IMR-90 (cell line): ENCODE results near the gene FRK. TPM values are rescaled to one million over a fixed set of nuclear protein-coding genes. Genes with fewer than 3 reads are reported as not detected.

ENCODE experiments used
- ATAC-seq: fragments of 200-7000 bp; cut with Tn5 transposase; 2 replicates; pipeline ENCODE4 v1.9.1; 2020; ENCODE audit warnings: low read depth, mild to moderate bottlenecking, moderate library complexity
- BruUV-seq: library from RNA; stranded (reverse); fragments of 400-500 nt; replicated peaks from 2 replicates; lab custom pipeline; 2021; lab: Mats Ljungman, UMichigan
- CTCF ChIA-PET: fragments of 300-600 bp; formaldehyde crosslinking; extraction: SDS; loops from one replicate; lab custom pipeline; 2021; ENCODE audit warnings: antibody characterized with exemption; lab: Yijun Ruan, JAX
- POLR2A ChIA-PET: fragments of 300-600 bp; sonication (Branson Sonifier 250); formaldehyde crosslinking; loops from one replicate; lab custom pipeline; 2022; ENCODE audit warnings: antibody characterized with exemption; ENCODE audit not compliant: unreplicated experiment; lab: Charles Lee
- DNase-seq: peaks from one replicate; pipeline ENCODE4 v3.0.0; 2013
- H2AFZ ChIP-seq: replicated peaks from 2 replicates; pipeline ENCODE3; 2013; ENCODE audit warnings: low read length, mild to moderate bottlenecking; ENCODE audit not compliant: poor library complexity
- H2AK5ac ChIP-seq: 2 replicates; pipeline ENCODE4 v1.6.1; 2013; ENCODE audit warnings: low read depth, low read length, inconsistent platforms
- H2AK9ac ChIP-seq: replicated peaks from 2 replicates; pipeline ENCODE3; 2013; ENCODE audit warnings: mild to moderate bottlenecking, low read depth, low read length, moderate library complexity; ENCODE audit not compliant: poor library complexity
- H2BK120ac ChIP-seq: 2 replicates; pipeline ENCODE4 v1.6.1; 2013; ENCODE audit warnings: low read depth, low read length, inconsistent platforms
- H2BK15ac ChIP-seq: 3 replicates; pipeline ENCODE4 v1.6.1; 2013; ENCODE audit warnings: low read depth, low read length, inconsistent platforms
- H2BK20ac ChIP-seq: 2 replicates; pipeline ENCODE4 v1.6.1; 2013; ENCODE audit warnings: low read depth, mild to moderate bottlenecking, inconsistent platforms, low read length, moderate library complexity
- H2BK5ac ChIP-seq: 2 replicates; pipeline ENCODE4 v1.6.1; 2013; ENCODE audit warnings: mild to moderate bottlenecking, low read depth, low read length, inconsistent platforms; ENCODE audit not compliant: poor library complexity, severe bottlenecking
- H3K14ac ChIP-seq: replicated peaks from 2 replicates; pipeline ENCODE4 v1.6.1; 2013; ENCODE audit warnings: low read depth, low read length, inconsistent platforms
- H3K18ac ChIP-seq: 2 replicates; pipeline ENCODE4 v1.6.1; 2013; ENCODE audit warnings: low read depth, low read length, control low read depth
- H3K23ac ChIP-seq: 2 replicates; pipeline ENCODE4 v1.6.1; 2013; ENCODE audit warnings: low read depth, low read length, inconsistent platforms
- H3K27ac ChIP-seq: 2 replicates; pipeline ENCODE4 v1.5.1; 2013; ENCODE audit warnings: mild to moderate bottlenecking, control low read depth, low read length; ENCODE audit not compliant: insufficient read depth
- H3K27me3 ChIP-seq: 2 replicates; pipeline ENCODE4 v1.6.1; 2013; ENCODE audit warnings: low read length; ENCODE audit not compliant: control insufficient read depth, insufficient read depth
- H3K36me3 ChIP-seq: 2 replicates; pipeline ENCODE4 v1.6.1; 2013; ENCODE audit warnings: low read length, mixed read lengths; ENCODE audit not compliant: control insufficient read depth, insufficient read depth
- H3K4ac ChIP-seq: 2 replicates; pipeline ENCODE4 v1.6.1; 2013; ENCODE audit warnings: low read depth, low read length, inconsistent platforms
- H3K4me1 ChIP-seq: 2 replicates; pipeline ENCODE4 v1.6.1; 2013; ENCODE audit warnings: low read length, mixed read lengths; ENCODE audit not compliant: control insufficient read depth, insufficient read depth
- H3K4me2 ChIP-seq: 2 replicates; pipeline ENCODE4 v1.6.1; 2013; ENCODE audit warnings: low read depth, mild to moderate bottlenecking, control low read depth, low read length, moderate library complexity
- H3K4me3 ChIP-seq: 2 replicates; pipeline ENCODE4 v1.5.1; 2013; ENCODE audit warnings: low read depth, mild to moderate bottlenecking, control low read depth, low read length, moderate library complexity; ENCODE audit not compliant: insufficient read depth
- H3K56ac ChIP-seq: 2 replicates; pipeline ENCODE4 v1.6.1; 2013; ENCODE audit warnings: low read length, inconsistent platforms; ENCODE audit not compliant: insufficient read depth; ENCODE audit errors: extremely low read depth
- H3K79me1 ChIP-seq, 2 experiments: 2 replicates each; pipeline ENCODE4 v1.6.1; 2013; ENCODE audit warnings: low read length in 2 of 2, inconsistent platforms in 1 of 2, low read depth in 1 of 2
- H3K9ac ChIP-seq: 2 replicates; pipeline ENCODE4 v1.6.1; 2013; ENCODE audit warnings: low read depth, low read length, control low read depth
- H3K9me1 ChIP-seq: 2 replicates; pipeline ENCODE4 v1.6.1; 2013; ENCODE audit warnings: low read length, inconsistent platforms; ENCODE audit not compliant: insufficient read depth
- H3K9me3 ChIP-seq: 2 replicates; pipeline ENCODE4 v1.6.1; 2013; ENCODE audit warnings: low read length; ENCODE audit not compliant: control insufficient read depth, insufficient read depth
- H4K20me1 ChIP-seq: 2 replicates; pipeline ENCODE4 v1.6.1; 2013; ENCODE audit warnings: low read length, inconsistent platforms; ENCODE audit not compliant: insufficient read depth
- H4K5ac ChIP-seq: 2 replicates; pipeline ENCODE4 v1.6.1; 2013; ENCODE audit warnings: mild to moderate bottlenecking, low read depth, low read length, control low read depth
- H4K8ac ChIP-seq, 2 experiments: 2 replicates each; pipeline ENCODE4 v1.6.1; 2013; ENCODE audit warnings: low read depth in 2 of 2, low read length in 2 of 2, control low read depth in 1 of 2, inconsistent platforms in 1 of 2
- H4K91ac ChIP-seq: 2 replicates; pipeline ENCODE4 v1.6.1; 2013; ENCODE audit warnings: low read depth, low read length, inconsistent platforms; ENCODE audit not compliant: insufficient read depth
- BHLHE40 ChIP-seq: fragments of 150-350 bp; IDR thresholded peaks from 2 replicates; pipeline ENCODE4 v1.6.1; 2016; ENCODE audit warnings: mild to moderate bottlenecking, low read depth, low read length
- CEBPB ChIP-seq: IDR thresholded peaks from 2 replicates; pipeline ENCODE4 v1.6.1; 2012; ENCODE audit warnings: low read depth, low read length, improper control_type of control experiment
- CHD1 ChIP-seq: IDR thresholded peaks from 2 replicates; pipeline ENCODE4 v1.6.1; 2012; ENCODE audit warnings: low read depth, low read length, improper control_type of control experiment
- ELK1 ChIP-seq: fragments of 150-350 bp; IDR thresholded peaks from 2 replicates; pipeline ENCODE4 v1.6.1; 2016; ENCODE audit warnings: low read depth, mild to moderate bottlenecking, low read length, moderate library complexity, borderline replicate concordance
- MAFK ChIP-seq: IDR thresholded peaks from 2 replicates; pipeline ENCODE4 v1.6.1; 2012; ENCODE audit warnings: low read depth, low read length, improper control_type of control experiment
- MAZ ChIP-seq: IDR thresholded peaks from 2 replicates; pipeline ENCODE4 v1.6.1; 2012; ENCODE audit warnings: low read depth, mild to moderate bottlenecking, low read length, improper control_type of control experiment, moderate library complexity, borderline replicate concordance
- MXI1 ChIP-seq: IDR thresholded peaks from 2 replicates; pipeline ENCODE4 v1.6.1; 2012; ENCODE audit warnings: low read depth, mild to moderate bottlenecking, low read length, moderate library complexity, borderline replicate concordance
- NFE2L2 ChIP-seq: fragments of 150-350 bp; IDR thresholded peaks from 2 replicates; pipeline ENCODE4 v1.6.1; 2016; ENCODE audit warnings: low read depth, mild to moderate bottlenecking, low read length
- POLR2A ChIP-seq: IDR thresholded peaks from 2 replicates; pipeline ENCODE4 v1.6.1; 2012; ENCODE audit warnings: mild to moderate bottlenecking, low read depth, low read length
- RAD21 ChIP-seq: IDR thresholded peaks from 2 replicates; pipeline ENCODE4 v1.6.1; 2012; ENCODE audit warnings: low read length, improper control_type of control experiment
- RCOR1 ChIP-seq: IDR thresholded peaks from 2 replicates; pipeline ENCODE4 v1.6.1; 2012; ENCODE audit warnings: mild to moderate bottlenecking, low read length, improper control_type of control experiment; ENCODE audit not compliant: insufficient replicate concordance
- RFX5 ChIP-seq: IDR thresholded peaks from 2 replicates; pipeline ENCODE4 v1.8.0; 2012; ENCODE audit warnings: low read depth, mild to moderate bottlenecking, low read length, moderate library complexity
- USF2 ChIP-seq: fragments of 150-350 bp; IDR thresholded peaks from 2 replicates; pipeline ENCODE4 v1.6.1; 2017; ENCODE audit warnings: mild to moderate bottlenecking, antibody characterized with exemption, low read length, low read depth
- WGBS, 2 experiments: methylation state at CpG; one replicate each; pipeline versions ENCODE4 v1.1.5 to v1.1.7; 2013; ENCODE audit warnings: missing lambda C conversion rate in 2 of 2; ENCODE audit not compliant: insufficient read length in 1 of 2; ENCODE audit errors: extremely low coverage in 2 of 2; 5-methylcytosine and 5-hydroxymethylcytosine counted together
- dilution Hi-C: fragments of 300-500 bp; cut with HindIII; formaldehyde crosslinking; loops from one replicate; pipeline ENCODE4 v1.14.3; 2018; ENCODE audit warnings: low sequenced_read_pairs; ENCODE audit not compliant: unreplicated experiment
- in situ Hi-C: fragments of 300-500 bp; cut with MboI; formaldehyde crosslinking; loops from 3 replicates; pipeline ENCODE4 v1.14.3; 2019; ENCODE audit warnings: low sequenced_read_pairs, inconsistent platforms, mixed read lengths
- intact Hi-C: fragments of 100-400 bp; cut with micrococcal nuclease; formaldehyde crosslinking; loops from 2 replicates; pipeline ENCODE4 v1.10.0; 2022
- polyA plus RNA-seq, 3 experiments: library from polyadenylated mRNA; depleted of rRNA; stranded (reverse); fragments of >200 nt; gene quantifications; 2 replicates each; pipeline ENCODE4 v1.2.3, GENCODE V29; 2012; ENCODE audit warnings: low replicate concordance in 1 of 3
- total RNA-seq: library from RNA; depleted of rRNA; stranded (reverse); fragments of >200 nt; gene quantifications from 2 replicates; pipeline ENCODE4 v1.2.3, GENCODE V29; 2012

FRK gene
- total and polyA plus RNA-seq, 2 of the 4 experiments (the other 2 are of a cell fraction) = under 0.01 to 0.02 TPM

- Histone ChIP-seq H2AK9ac (no peak overlapping the region), H4K5ac (no peak overlapping the region), H3K9me1 (no peaks in the 10 kb centered on the region), H4K91ac (no peak overlapping the region), H2AFZ (no peak overlapping the region), H3K9ac (no peak overlapping the region), H3K14ac (no peak overlapping the region), H2BK120ac (no peak overlapping the region), H2BK5ac (no peak overlapping the region), H3K18ac (no peak overlapping the region), H4K20me1 (no peaks in the 10 kb centered on the region), H3K4me1 (no peaks in the 10 kb centered on the region), H3K4ac (no peak overlapping the region), H3K79me1 (no peaks in the 10 kb centered on the region), H4K8ac (no peak overlapping the region), H3K56ac (no peak overlapping the region), H3K23ac (no peak overlapping the region), H2BK20ac (no peak overlapping the region), H3K27me3 (no peaks in the 10 kb centered on the region), H2AK5ac (no peak overlapping the region), H3K4me3 (no peak overlapping the region), H3K4me2 (no peak overlapping the region), H3K27ac (no peak overlapping the region), H3K36me3 (no peaks in the 10 kb centered on the region), H3K9me3 (no peaks in the 10 kb centered on the region), H2BK15ac (no peak overlapping the region)
- ChIA-PET POLR2A (no interaction called here), CTCF (no interaction called here)
- DNase-seq (no peak), ATAC-seq (no peak)
- TF ChIP-seq MAFK = no peak
- no peak for TF ChIP-seq USF2
- no peak for TF ChIP-seq MAZ
- TF ChIP-seq CEBPB = no peak
- TF ChIP-seq BHLHE40 = no peak
- TF ChIP-seq POLR2A = no peak
- no peak for TF ChIP-seq RCOR1
- TF ChIP-seq RFX5 = no peak
- TF ChIP-seq NFE2L2 = no peak
- no peak for TF ChIP-seq MXI1
- TF ChIP-seq ELK1 = no peak
- TF ChIP-seq RAD21 = no peak
- no peak for TF ChIP-seq CHD1
- no CpG with 5 or more reads among the region's 5 CpGs for WGBS, 2 experiments
- dilution Hi-C loops = no loop called here
- BruUV-seq = no TSS peak
- in situ Hi-C loops = no loop called here
- intact Hi-C loops = no loop called here
Observed at GRCh38 chr6:115882174-115882573, 178.5 kb downstream of the FRK start.
